Erythroblast (primary cell): ENCODE measurements around the gene ZNF140.

Experiments used
- GATA1 ChIP-seq: IDR thresholded peaks from 2 replicates; pipeline ENCODE4 v1.6.1; 2011; ENCODE audit warnings: low read depth, mild to moderate bottlenecking, control low read depth, low read length, moderate library complexity
- POLR2A ChIP-seq: IDR thresholded peaks from 2 replicates; pipeline ENCODE4 v1.6.1; 2011; ENCODE audit warnings: mild to moderate bottlenecking, low read length

GRCh38 chr12:133124674-133125073 is 44.0 kb downstream of the ZNF140 start:
- no peak for TF ChIP-seq POLR2A
- no peak for TF ChIP-seq GATA1
